Stimulated activated CD8-positive, alpha-beta memory T cell treated with anti-CD3 and anti-CD28 coated beads, Interleukin-15, amount 100 ng/mL, for 1 hour (primary cell): ENCODE measurements around the gene APLP1.
"Not testable (repeated sequence)": the region's sequence is repeated elsewhere in the genome, so short reads cannot be mapped to it uniquely, and the experiment has no call there.

Experiments
- DNase-seq: peaks from one replicate; pipeline ENCODE4 v3.0.0-alpha.2; 2020; ENCODE audit warnings: low read depth

APLP1 gene

GRCh38 chr19:35852029-35852780 lies 16.2 kb upstream of the APLP1 start, which contains the start of gene NPHS1:
NPHS1 (minus strand) TSS chr19:35852504; CDS start chr19:35851837, 667 bp downstream.
- no peak for DNase-seq

- DNase-seq = no peak
Measured at GRCh38 chr19:35853038-35853756, 15.2 kb upstream of the APLP1 start.

GRCh38 chr19:35856546-35857149 lies 11.7 kb upstream of the APLP1 start, which contains the start of gene KIRREL2:
KIRREL2 (plus strand) TSS chr19:35856911; CDS start chr19:35857120, 209 bp downstream.
- DNase-seq = no peak

- DNase-seq = no peak
Measured at GRCh38 chr19:35858311-35858710, 10.1 kb upstream of the APLP1 start.

- no peak for DNase-seq
Measured at GRCh38 chr19:35859414-35859813, 9.0 kb upstream of the APLP1 start.

- no peak for DNase-seq
Measured at GRCh38 chr19:35860436-35860817, 7.9 kb upstream of the APLP1 start.

GRCh38 chr19:35860818-35861639 lies 7.3 kb upstream of the APLP1 start:
- no peak for DNase-seq

- no peak for DNase-seq
Measured at GRCh38 chr19:35861640-35862160, 6.7 kb upstream of the APLP1 start.

- DNase-seq = no peak
Measured at GRCh38 chr19:35862528-35862927, 5.8 kb upstream of the APLP1 start.

DNA sequence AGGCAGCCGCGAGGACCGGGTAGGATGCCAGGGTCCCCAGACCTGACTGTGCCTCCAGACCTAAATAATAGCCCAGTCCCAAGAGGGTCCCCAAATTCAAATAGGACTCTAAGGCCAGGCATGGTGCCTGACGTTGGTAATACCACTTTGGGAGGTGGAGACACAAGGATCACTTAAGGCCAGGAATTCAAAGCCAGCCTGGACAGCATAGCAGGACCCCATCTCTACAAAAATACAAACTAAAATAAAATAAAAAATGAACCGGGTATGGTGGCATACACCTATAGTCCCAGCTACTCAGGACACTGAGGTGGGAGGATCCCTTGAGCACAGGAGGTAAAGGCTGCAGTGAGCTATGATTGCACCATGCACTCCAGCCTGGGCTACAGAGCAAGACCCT lies 5.4 kb upstream of the APLP1 start:
- DNase-seq = no peak

GRCh38 chr19:35868823-35869326 lies 501 bp downstream of the APLP1 start:
- DNase-seq = no peak

DNA sequence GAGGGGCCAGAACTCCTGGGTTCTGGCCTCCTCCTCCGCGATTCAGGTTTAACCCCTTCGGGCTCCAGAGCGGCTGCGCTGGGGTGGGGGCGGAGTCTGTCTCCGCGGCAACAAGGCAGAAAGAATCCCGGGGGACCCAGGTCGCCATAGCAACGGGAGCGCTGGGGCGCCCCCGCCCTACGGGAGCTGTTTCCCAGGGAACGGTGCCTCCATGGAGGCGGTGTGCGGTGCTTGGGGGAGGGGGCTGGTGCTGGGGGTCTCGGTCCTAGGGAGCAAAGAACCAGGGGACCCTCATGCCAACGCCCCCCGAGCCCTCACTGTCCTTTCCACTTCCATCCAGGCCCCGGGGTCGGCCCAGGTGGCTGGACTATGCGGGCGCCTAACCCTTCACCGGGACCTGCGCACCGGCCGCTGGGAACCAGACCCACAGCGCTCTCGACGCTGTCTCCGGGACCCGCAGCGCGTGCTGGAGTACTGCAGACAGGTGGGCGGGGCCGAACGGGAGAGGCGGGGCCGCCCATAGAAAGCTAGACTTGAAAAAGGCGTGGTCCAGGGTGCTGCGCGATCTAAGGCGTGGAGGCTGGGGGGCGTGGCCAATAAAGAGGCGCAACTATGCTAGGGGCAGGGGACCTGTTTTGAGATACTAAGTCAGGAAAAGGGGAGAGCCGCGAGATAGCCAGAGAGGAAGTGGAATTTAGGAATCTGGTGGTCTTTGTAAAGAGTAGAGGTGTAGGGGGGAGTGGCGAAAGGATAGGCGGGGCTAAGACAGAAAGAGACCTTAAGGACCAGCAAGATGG lies 1.2 kb downstream of the APLP1 start:
- peak; percentile 55 for DNase-seq

DNA sequence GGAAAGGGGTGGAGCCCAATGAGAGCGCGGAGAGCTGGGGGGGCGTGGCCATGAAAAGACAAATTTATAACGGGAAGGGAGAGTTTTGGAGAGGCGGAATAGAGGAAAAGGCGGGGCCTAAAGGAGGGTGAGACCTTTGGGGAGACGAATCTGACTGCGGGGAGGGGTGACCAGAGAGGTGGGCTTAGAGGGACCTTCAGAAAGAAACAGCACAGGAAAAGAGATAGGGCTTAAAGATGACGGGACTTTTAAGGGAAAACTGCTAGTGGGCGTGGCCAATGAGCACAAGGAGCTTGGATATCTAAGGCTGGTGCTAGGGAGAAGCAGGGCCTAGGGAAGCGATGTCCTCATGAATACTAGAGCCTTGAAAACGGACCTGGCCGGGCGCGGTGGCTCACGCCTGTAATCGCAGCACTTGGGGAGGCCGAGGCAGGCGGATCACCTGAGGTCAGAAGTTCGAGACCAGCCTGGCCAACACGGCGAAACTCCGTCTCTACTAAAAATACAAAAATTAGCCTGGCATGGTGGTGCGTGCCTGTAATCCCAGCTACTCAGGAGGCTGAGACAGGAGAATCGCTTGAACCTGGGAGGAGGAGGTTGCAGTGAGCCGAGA lies 1.9 kb downstream of the APLP1 start:
- not testable (repeated sequence) for DNase-seq

DNA sequence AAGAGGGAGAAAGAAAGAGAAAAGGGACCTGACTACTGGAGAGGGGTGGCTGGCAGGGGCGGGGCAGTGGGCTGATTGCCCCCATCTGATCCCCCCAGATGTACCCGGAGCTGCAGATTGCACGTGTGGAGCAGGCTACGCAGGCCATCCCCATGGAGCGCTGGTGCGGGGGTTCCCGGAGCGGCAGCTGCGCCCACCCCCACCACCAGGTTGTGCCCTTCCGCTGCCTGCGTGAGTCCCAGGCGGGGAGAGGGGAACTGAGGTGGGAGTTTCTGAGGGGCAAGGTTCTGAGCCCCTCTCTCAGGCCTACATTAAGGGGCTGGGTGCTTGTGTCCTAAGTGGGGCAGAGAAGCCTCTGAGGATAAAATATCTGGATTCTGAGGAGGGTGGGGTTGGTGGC lies 2.4 kb downstream of the APLP1 start:
- no peak for DNase-seq

- no peak for DNase-seq
Measured at GRCh38 chr19:35871611-35872010, 3.2 kb downstream of the APLP1 start.

GRCh38 chr19:35872180-35872579 lies 3.8 kb downstream of the APLP1 start:
- no peak for DNase-seq

DNA sequence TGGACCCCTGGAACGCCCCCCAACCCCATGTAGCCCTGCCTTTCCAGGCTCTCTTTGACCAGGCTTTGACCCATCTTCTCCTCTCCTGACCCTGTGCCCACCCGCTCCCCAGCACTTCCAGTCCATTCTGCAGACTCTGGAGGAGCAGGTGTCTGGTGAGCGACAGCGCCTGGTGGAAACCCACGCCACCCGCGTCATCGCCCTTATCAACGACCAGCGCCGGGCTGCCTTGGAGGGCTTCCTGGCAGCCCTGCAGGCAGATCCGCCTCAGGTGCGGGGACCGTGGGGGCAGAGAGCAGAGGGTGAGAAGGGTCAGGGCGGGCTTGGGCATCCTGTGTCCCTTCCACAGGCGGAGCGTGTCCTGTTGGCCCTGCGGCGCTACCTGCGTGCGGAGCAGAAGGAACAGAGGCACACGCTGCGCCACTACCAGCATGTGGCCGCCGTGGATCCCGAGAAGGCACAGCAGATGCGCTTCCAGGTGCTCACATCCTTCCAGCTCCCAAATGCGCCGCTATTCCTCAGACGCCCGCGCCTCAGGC lies 6.1 kb downstream of the APLP1 start:
- no peak for DNase-seq

GRCh38 chr19:35879068-35879467 lies 10.7 kb downstream of the APLP1 start:
- no peak for DNase-seq

DNA sequence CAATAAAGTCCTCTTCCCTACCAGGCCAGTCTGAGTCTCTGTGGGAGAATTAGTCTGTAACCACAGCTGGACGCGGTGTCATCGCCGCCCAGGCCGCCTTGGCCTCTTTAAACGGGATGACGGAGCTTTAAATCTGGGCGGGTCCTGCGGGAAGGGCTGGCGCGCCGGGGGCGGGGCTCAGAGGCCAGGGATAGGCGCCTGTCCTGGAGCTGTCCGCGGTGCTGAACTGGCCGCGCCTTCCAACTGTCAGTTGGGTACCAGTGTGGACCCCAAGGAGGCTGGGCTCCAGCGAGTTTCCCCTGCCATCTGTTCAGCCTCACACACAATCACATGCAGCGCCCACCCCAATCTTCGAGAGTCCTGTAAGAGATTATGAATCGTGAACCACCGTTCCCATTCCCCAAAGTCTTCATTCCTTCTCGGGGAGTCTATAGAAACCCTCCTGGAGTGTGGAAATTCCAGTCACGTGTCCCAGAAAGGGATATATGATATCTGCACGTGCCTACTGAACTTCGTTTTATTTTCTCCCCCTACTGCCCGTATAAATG lies 11.5 kb downstream of the APLP1 start:
- no peak for DNase-seq
